Fibroblast of the aortic adventitia (primary cell): ENCODE data around the gene TMEM263. TPM values are rescaled to one million over a fixed set of nuclear protein-coding genes. Genes with fewer than 3 reads are reported as not detected.
"Not testable (repeated sequence)": the region's sequence is repeated elsewhere in the genome, so short reads cannot be mapped to it uniquely, and the experiment has no call there.

Source experiments
- DNase-seq: peaks from one replicate; pipeline ENCODE4 v3.0.0-alpha.2; 2010; ENCODE audit warnings: low read depth
- H3K4me3 ChIP-seq: 2 replicates; pipeline ENCODE4 v1.5.1; 2011; ENCODE audit warnings: low read depth, mild to moderate bottlenecking, control low read depth, low read length, moderate library complexity
- total RNA-seq: library from RNA; depleted of rRNA; stranded (reverse); fragments of >200 nt; gene quantifications from 2 replicates; pipeline ENCODE4 v1.2.3, GENCODE V29; 2012; ENCODE audit warnings: low replicate concordance
- TF ChIP-seq, protein P1 (sequence below): IDR thresholded peaks from 2 replicates; pipeline ENCODE4 v1.5.1; 2011; ENCODE audit warnings: mild to moderate bottlenecking, low read length, control low read depth, inconsistent platforms; ENCODE audit not compliant: insufficient read depth

The TMEM263 gene
- total RNA-seq, 1 donor, result 138 TPM

DNA sequence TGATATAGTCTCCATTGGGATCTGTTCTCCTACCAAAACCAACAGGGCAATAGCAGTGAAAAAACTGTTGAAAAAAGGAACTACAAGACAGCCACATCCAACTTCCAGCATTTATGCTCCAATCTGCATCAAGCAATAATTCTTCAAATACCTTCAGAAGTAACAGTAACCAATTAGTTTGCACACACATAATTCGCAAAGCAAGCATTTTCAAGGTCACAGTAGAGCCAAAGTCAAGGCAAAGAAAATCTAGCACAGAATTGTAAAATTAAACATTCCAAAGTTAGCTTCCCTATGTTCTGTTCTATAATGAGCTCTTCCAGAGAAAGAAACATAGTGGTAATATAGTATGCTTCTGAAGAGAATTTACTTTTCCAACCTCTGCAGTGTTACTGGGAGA, 42.2 kb downstream of the TMEM263 start:
- TF ChIP-seq, protein P1, sequence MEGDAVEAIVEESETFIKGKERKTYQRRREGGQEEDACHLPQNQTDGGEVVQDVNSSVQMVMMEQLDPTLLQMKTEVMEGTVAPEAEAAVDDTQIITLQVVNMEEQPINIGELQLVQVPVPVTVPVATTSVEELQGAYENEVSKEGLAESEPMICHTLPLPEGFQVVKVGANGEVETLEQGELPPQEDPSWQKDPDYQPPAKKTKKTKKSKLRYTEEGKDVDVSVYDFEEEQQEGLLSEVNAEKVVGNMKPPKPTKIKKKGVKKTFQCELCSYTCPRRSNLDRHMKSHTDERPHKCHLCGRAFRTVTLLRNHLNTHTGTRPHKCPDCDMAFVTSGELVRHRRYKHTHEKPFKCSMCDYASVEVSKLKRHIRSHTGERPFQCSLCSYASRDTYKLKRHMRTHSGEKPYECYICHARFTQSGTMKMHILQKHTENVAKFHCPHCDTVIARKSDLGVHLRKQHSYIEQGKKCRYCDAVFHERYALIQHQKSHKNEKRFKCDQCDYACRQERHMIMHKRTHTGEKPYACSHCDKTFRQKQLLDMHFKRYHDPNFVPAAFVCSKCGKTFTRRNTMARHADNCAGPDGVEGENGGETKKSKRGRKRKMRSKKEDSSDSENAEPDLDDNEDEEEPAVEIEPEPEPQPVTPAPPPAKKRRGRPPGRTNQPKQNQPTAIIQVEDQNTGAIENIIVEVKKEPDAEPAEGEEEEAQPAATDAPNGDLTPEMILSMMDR, result no peak
- DNase-seq, result no peak
- no peak overlapping the region for H3K4me3 ChIP-seq

GRCh38 chr12:106999446-106999845, 43.7 kb downstream of the TMEM263 start:
- H3K4me3 ChIP-seq, result no peak overlapping the region
- peak; percentile 82 for DNase-seq
- TF ChIP-seq, protein P1, result no peak

DNA sequence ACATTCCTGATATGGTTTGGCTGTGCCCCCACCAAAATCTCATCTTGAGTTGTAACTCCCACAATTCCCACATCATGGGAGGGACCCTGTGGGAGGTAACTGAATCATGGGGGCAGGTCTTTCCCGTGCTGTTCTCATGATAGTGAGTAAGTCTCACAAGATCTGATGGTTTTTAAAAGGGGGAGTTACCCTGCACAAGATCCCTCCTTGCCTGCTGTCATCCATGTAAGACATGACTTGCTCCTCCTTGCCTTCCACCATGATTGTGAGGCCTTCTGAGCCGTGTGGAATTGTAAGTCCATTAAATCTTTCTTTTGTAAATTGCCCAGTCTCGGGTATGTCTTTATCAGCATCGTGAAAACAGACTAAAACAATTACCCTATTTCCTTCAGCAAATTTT, 47.0 kb downstream of the TMEM263 start:
- not testable (repeated sequence) for H3K4me3 ChIP-seq, DNase-seq

DNA sequence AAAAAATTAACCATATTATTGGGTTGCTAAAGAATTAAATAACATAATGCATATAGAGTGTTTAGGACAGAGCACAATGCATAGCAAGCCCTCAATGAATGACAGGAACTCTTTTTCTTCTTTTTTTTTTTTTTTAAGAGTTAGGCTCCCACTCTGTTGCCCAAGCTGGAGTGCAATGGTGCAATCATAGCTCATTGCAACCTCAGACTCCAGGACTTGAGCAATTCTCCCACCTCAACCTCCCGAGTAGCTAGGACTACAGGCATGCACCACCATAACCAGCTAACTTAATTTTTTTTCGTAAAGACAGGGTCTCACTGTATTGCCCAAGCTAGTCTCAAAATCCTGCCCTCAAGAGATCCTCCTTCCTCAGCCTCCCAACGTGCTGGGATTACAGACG, 51.7 kb downstream of the TMEM263 start:
- DNase-seq, result no peak
- no peak overlapping the region for H3K4me3 ChIP-seq

DNA sequence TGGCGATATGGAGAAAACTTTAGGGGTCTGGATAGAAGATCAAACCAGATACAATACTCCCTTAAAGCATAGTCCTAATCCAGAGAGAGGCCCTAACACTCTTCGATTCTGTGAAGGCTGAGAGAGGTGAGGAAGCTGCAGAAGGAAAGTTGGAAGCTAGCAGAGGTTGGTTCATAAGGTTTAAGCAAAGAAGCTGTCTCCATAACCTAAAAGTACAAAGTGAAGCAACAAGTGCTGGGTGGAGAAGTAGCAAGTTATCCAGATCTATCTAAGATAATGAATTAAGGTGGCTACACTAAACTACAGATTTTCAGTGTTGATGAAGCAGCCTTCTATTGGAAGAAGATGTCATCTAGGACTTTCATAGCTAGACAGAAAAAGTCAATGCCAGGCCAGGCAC, 55.8 kb downstream of the TMEM263 start:
- TF ChIP-seq, protein P1, result no peak
- no peak for DNase-seq
- no peak overlapping the region for H3K4me3 ChIP-seq

More for the DNA sequence above, 51.7 kb downstream of the TMEM263 start:
- TF ChIP-seq, protein P1, result no peak

- no peak overlapping the region for H3K4me3 ChIP-seq
- no peak for DNase-seq
- TF ChIP-seq, protein P1, result no peak
Observed at GRCh38 chr12:107012736-107013425, 57.2 kb downstream of the TMEM263 start.

GRCh38 chr12:107014055-107014454, 58.3 kb downstream of the TMEM263 start:
- TF ChIP-seq, protein P1, result no peak
- no peak overlapping the region for H3K4me3 ChIP-seq
- no peak for DNase-seq
